ENCODE measurements around the gene C11orf68. TPM values are rescaled to one million over a fixed set of nuclear protein-coding genes. Genes with fewer than 3 reads are reported as not detected.

The C11orf68 gene
- total and polyA plus RNA-seq, 9 of the 15 experiments (the other 6 are each of a cell fraction or from before 2014, with no cell fraction given) = 3.6 to 35.9 (median 12.8) TPM

GRCh38 chr11:65918211-65919140, at the start of gene C11orf68 (continued):
- TF ChIP-seq ZBTB40 (IDR thresholded peaks at IDR 0.05) (peak; percentile 95), ZBTB40 (CRISPR knock-in tag; IDR thresholded peaks at IDR 0.05) (peak; percentile 96), ZNF165 (CRISPR knock-in tag; IDR thresholded peaks at IDR 0.05; ENCODE audit: borderline replicate concordance) (no peak), NR2F6 (CRISPR knock-in tag; IDR thresholded peaks at IDR 0.05) (no peak), HSF4 (CRISPR knock-in tag; IDR thresholded peaks at IDR 0.05; ENCODE audit: borderline replicate concordance) (no peak), ZNF699 (CRISPR knock-in tag; IDR thresholded peaks at IDR 0.05; ENCODE audit: insufficient replicate concordance) (no peak), TBL1XR1 (IDR thresholded peaks at IDR 0.05; ENCODE audit: low read length in 2 of 2) (no peak), E2F1 (CRISPR knock-in tag; IDR thresholded peaks at IDR 0.05) (no peak), TCFL5 (CRISPR knock-in tag; conservative IDR thresholded peaks at IDR 0.05) (no peak), BRD9 (IDR thresholded peaks at IDR 0.05; ENCODE audit: low read depth, partially characterized antibody) (no peak), ZC3H11A (IDR thresholded peaks at IDR 0.05; ENCODE audit: low read depth, low read length) (no peak), ZNF316 (IDR thresholded peaks at IDR 0.05) (no peak)
